ENCODE measurements around the gene CRYGC.

GRCh38 chr2:208147008-208147407 is 17.4 kb upstream of the CRYGC start:
- no peak for TF ChIP-seq CTCF (IDR thresholded peaks at IDR 0.05; ENCODE audit: insufficient read depth, low read depth, low read length)
- no peak for TF ChIP-seq EZH2 (IDR thresholded peaks at IDR 0.05; ENCODE audit: insufficient read depth, low read length)

Measured in astrocyte (in vitro differentiated cells and primary cell).